Body of pancreas (tissue), 4 donors: Measurements from ENCODE around the gene FRRS1L. TPM values are rescaled to one million over a fixed set of nuclear protein-coding genes. Genes with fewer than 3 reads are reported as not detected.

ENCODE experiments used
- ATAC-seq: fragments of 150-250 bp; one replicate; pipeline ENCODE4 v1.9.1; 2016
- DNase-seq, 4 donors: peaks; one replicate each; pipeline ENCODE4 v3.0.0-alpha.2; 2019
- H3K27ac ChIP-seq, 4 donors: fragments of 200-600 bp; sonication (generic); 1 replicate in 3 of 4; 2 replicates in 1 of 4; pipeline versions ENCODE4 v1.5.1 to v1.6.1; 2016 to 2019; ENCODE audit warnings: mild to moderate bottlenecking in 1 of 4, mixed read lengths in 1 of 4, moderate library complexity in 1 of 4
- H3K27me3 ChIP-seq, 2 donors: fragments of 200-600 bp; sonication (generic); one replicate each; pipeline ENCODE4 v1.6.0; 2016; ENCODE audit warnings: mild to moderate bottlenecking in 1 of 2
- H3K36me3 ChIP-seq, 2 donors: fragments of 200-600 bp; sonication (generic); replicated peaks in 1 of 2; 2 replicates each; pipeline ENCODE4 v1.5.1; 2016; ENCODE audit warnings: low read depth in 2 of 2; ENCODE audit not compliant: insufficient read depth in 1 of 2
- H3K4me1 ChIP-seq: fragments of 200-600 bp; sonication (generic); one replicate; pipeline ENCODE4 v1.6.0; 2016
- H3K4me3 ChIP-seq, 2 donors: fragments of 200-600 bp; sonication (generic); 1 replicate in 1 of 2; 2 replicates in 1 of 2; pipeline ENCODE4 v1.5.1; 2016 to 2019
- H3K9me3 ChIP-seq, 3 donors: fragments of 200-600 bp; sonication (generic); 1 replicate in 2 of 3; 2 replicates in 1 of 3; pipeline ENCODE4 v1.5.1; 2016
- POLR2A ChIP-seq, 3 donors: fragments of 450-650 bp; IDR thresholded peaks; one replicate each; pipeline ENCODE4 v1.6.1; 2016; ENCODE audit warnings: antibody characterized with exemption in 3 of 3, mild to moderate bottlenecking in 2 of 3
- WGBS, 2 donors: methylation state at CpG; one replicate each; pipeline ENCODE4 v1.1.5; 2017; 5-methylcytosine and 5-hydroxymethylcytosine counted together
- intact Hi-C: fragments of 100-400 bp; cut with DNase I; formaldehyde crosslinking; loops from one replicate; pipeline ENCODE4 v1.15.1; 2023
- total RNA-seq, 2 donors: library from RNA; depleted of rRNA; stranded (reverse); fragments of >200 nt; gene quantifications; one replicate each; pipeline ENCODE4 v1.1.0, GENCODE V29; 2016
- TF ChIP-seq, protein P1 (sequence below), 7 experiments: fragments of 450-650 bp in 4 of 7; fragments of 200-600 bp in 3 of 7; sonication (generic) in 3 of 7; IDR thresholded peaks; one replicate each; pipeline ENCODE4 v1.5.1; 2016 to 2019; ENCODE audit warnings: antibody characterized with exemption in 7 of 7

FRRS1L gene
- total RNA-seq, 2 donors from 2014 or later, result 0.33 to 0.52 TPM

DNA sequence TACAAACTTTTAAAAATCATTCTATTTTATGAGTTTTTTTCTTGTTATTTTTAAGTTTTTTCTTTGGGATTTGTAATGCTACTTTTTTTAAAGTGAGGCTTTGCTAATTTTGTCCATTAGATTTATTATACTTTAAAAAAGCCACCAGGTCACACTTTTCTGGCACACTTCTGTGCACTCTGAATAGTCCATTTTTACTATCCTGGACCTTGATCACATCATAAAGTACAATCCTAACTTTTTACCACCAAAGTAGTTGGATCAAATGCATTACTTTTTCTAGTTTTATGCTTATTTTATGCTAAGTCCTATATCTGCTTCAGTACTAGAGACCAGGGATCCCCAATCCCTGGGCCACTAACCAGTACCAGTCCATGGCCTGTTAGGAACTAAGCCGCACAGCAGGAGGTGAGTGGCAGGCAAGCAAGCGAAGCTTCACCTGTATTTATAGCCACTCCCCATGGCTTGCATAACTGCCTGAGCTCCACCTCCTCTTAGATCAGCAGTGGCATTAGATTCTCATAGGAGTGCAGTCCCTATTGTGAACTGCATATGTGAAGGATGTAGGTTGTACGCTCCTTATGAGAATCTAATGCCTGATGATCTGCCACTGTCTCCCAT, 16.0 kb downstream of the FRRS1L start:
- WGBS, 2 donors, result 61 to 76% methylated on average over 2 to 3 of the region's 3 CpGs
- Histone ChIP-seq H3K27ac (no peak overlapping the region), H3K4me3 (no peak overlapping the region), H3K9me3 (no peaks in the 10 kb centered on the region), H3K36me3 (no peaks in the 10 kb centered on the region), H3K27me3 (no peaks in the 10 kb centered on the region), H3K4me1 (no peaks in the 10 kb centered on the region)
- TF ChIP-seq, protein P1, sequence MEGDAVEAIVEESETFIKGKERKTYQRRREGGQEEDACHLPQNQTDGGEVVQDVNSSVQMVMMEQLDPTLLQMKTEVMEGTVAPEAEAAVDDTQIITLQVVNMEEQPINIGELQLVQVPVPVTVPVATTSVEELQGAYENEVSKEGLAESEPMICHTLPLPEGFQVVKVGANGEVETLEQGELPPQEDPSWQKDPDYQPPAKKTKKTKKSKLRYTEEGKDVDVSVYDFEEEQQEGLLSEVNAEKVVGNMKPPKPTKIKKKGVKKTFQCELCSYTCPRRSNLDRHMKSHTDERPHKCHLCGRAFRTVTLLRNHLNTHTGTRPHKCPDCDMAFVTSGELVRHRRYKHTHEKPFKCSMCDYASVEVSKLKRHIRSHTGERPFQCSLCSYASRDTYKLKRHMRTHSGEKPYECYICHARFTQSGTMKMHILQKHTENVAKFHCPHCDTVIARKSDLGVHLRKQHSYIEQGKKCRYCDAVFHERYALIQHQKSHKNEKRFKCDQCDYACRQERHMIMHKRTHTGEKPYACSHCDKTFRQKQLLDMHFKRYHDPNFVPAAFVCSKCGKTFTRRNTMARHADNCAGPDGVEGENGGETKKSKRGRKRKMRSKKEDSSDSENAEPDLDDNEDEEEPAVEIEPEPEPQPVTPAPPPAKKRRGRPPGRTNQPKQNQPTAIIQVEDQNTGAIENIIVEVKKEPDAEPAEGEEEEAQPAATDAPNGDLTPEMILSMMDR (IDR thresholded peaks at IDR 0.05), result no peak
- no peak for TF ChIP-seq POLR2A (IDR thresholded peaks at IDR 0.05)
- intact Hi-C loops, result no loop called here
- DNase-seq (peak in 3 of 4 donors; percentile 12 to 36 (median 32)), ATAC-seq (no peak)

DNA sequence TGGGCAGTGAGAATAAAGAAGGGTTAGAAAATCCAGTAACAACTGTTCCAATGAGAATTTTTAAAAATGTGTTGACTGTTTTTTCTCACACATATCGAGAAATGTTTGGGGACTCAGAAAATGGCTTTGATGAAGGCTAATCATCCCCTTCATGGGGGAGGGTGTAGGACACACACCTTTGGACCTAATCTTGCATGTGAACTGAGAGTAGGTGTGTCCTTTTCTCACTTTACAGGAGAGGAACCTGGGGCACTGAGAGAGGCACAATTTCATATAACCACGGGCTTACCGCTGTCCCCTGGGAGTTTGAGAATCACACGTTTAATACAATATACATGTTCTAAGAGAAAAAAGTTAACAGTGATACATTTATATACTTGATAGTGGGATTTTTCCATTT, 17.3 kb downstream of the FRRS1L start:
- WGBS, 2 donors, result 88 to 93% methylated on average over 4 of the region's 4 CpGs
- no peaks in the 10 kb centered on the region for H3K9me3 ChIP-seq
- no peaks in the 10 kb centered on the region for H3K27me3 ChIP-seq
- TF ChIP-seq, protein P1 (IDR thresholded peaks at IDR 0.05), result no peak
- no peak for TF ChIP-seq POLR2A (IDR thresholded peaks at IDR 0.05)
- no peaks in the 10 kb centered on the region for H3K4me1 ChIP-seq
- ATAC-seq (no peak), DNase-seq (no peak)
- no peak overlapping the region for H3K27ac ChIP-seq
- H3K36me3 ChIP-seq, result no peaks in the 10 kb centered on the region
- H3K4me3 ChIP-seq, result no peak overlapping the region
- intact Hi-C loops, result no loop called here

DNA sequence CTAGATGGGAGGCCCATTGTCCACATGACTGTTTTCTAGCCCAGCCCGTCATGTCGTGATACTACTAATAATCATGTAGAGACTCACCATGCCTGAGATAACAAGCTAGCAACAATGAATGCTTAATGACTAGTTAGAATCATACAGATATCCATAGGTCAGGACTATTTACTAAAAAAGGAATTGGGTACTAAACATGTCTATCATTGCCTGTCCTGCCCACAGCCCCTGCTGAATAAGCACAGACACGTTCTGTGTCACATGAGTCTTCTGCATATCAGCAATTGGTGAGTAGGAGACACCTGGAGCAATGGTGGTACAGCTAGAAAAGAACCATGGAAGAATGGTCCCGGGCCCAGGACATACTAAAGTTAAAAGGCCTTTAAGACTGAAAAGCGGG, 18.0 kb downstream of the FRRS1L start:
- no peak overlapping the region for H3K27ac ChIP-seq
- TF ChIP-seq, protein P1 (IDR thresholded peaks at IDR 0.05), result no peak
- TF ChIP-seq POLR2A (IDR thresholded peaks at IDR 0.05), result no peak
- H3K9me3 ChIP-seq, result no peaks in the 10 kb centered on the region
- H3K4me1 ChIP-seq, result no peaks in the 10 kb centered on the region
- DNase-seq (no peak), ATAC-seq (no peak)
- 77 to 81% methylated on average over 5 of the region's 5 CpGs for WGBS, 2 donors
- no peaks in the 10 kb centered on the region for H3K36me3 ChIP-seq
- intact Hi-C loops, result no loop called here
- no peaks in the 10 kb centered on the region for H3K27me3 ChIP-seq
- H3K4me3 ChIP-seq, result no peak overlapping the region

DNA sequence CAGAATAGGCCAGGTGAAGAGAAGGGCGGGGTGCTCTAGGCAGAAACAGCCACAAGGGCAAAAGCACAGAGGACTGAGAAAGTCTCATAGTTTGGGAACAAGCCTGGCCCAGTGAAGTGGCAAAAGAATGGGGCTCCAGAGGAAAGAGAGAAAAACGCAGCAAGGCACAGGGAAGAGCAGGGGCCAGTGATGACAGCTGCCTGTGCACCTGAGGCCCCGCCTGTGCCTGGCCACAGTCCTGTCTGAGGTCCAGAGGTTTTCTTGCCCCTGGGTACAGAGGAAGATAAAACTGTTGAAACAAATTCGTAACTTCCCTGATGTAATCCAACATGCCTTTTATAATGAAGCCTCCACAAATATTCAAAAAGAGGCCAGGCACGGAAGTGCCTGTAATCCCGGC, 22.0 kb downstream of the FRRS1L start:
- TF ChIP-seq POLR2A (IDR thresholded peaks at IDR 0.05), result no peak
- TF ChIP-seq, protein P1 (IDR thresholded peaks at IDR 0.05), result no peak
- H3K4me3 ChIP-seq, result no peak overlapping the region
- WGBS, 2 donors, result 79 to 82% methylated on average over 6 of the region's 6 CpGs
- ATAC-seq, result no peak
- H3K27ac ChIP-seq, result no peak overlapping the region
- DNase-seq, result no peak
- H3K27me3 ChIP-seq, result no peaks in the 10 kb centered on the region
- no peaks in the 10 kb centered on the region for H3K9me3 ChIP-seq
- no peaks in the 10 kb centered on the region for H3K4me1 ChIP-seq
- H3K36me3 ChIP-seq, result no peaks in the 10 kb centered on the region
- intact Hi-C loops, result no loop called here

DNA sequence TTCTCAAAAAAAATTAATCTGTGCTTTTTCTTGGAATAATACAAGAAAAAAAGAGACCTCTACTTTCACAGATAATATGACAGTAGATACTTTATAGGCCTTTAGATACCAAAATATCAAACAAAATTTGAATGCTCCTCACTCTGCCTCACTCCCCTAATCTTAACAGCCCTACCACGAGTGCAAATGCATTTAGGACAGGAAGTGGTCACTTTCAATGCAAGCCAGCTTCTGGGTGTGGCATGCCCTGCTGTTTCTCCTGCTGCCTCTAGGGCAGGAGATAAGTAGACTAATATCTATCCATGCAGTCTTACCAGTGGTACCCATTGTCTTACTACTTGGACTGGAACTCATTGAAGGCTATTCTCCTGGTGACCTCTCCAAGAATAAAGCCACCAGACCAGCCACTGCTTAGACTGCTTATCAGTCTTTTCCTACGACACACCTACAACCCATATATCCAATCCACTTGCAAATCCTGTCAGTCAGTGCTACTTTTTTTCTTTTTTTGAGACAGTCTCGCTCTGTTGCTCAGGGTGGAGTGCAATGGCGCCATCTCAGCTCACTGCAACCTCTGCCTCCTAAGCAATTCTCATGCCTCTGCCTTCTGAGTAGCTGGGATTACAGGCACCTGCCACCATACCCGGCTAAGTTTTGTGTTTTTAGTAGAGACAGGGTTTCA, 23.0 kb downstream of the FRRS1L start:
- 66 to 70% methylated on average over 5 of the region's 5 CpGs for WGBS, 2 donors
- H3K27me3 ChIP-seq, result no peaks in the 10 kb centered on the region
- no peaks in the 10 kb centered on the region for H3K36me3 ChIP-seq
- no peak overlapping the region for H3K4me3 ChIP-seq
- H3K27ac ChIP-seq, result no peak overlapping the region
- no peaks in the 10 kb centered on the region for H3K9me3 ChIP-seq
- H3K4me1 ChIP-seq, result no peaks in the 10 kb centered on the region
- intact Hi-C loops, result no loop called here
- DNase-seq (no peak), ATAC-seq (no peak)
- TF ChIP-seq, protein P1 (IDR thresholded peaks at IDR 0.05), result no peak
- no peak for TF ChIP-seq POLR2A (IDR thresholded peaks at IDR 0.05)
